Measurements from ENCODE around the gene BBX.
"Not testable (repeated sequence)": the region's sequence is repeated elsewhere in the genome, so short reads cannot be mapped to it uniquely, and the experiment has no call there.

The BBX gene

DNA sequence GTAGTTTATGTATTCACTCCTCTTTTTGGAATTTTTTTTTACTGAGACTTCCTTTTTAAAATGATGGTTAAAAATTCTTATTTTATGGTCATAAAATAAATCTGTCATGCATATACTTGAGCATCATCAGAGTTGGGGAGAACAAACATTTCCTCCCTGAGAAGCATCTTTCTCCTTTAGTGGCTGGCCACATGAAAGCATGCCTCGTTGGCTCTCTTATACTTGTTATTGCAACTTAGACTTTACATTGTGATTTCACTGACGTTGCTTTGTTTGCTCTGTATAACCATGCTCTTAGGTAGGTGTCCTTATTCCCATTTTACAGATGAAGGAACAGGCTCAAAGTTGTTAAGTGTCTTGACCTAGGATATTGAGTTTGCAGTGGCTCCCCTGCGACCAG is 18.1 kb downstream of the BBX start:
- no peak for DNase-seq (ENCODE audit: extremely low read depth in 1 of 2, low read depth in 1 of 2)

DNA sequence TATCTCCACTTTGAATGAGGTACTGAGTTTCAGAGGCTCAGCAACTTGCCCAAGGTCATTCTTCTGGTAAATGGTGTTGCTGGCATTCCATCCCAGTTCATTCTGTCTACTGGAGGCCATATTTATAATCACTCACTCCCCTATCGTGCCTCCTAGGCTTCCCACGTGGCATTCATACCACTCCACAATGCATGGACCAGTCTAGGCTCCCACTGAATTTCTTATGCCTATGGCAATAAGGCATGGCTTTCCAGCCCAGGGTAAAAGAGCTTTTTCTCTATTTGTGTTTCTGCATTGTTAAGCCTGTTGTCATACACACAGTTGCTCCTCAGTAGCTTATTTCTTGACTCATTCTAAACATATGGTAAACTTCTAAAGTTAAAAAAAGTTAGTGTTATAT is 19.9 kb downstream of the BBX start:
- DNase-seq (ENCODE audit: extremely low read depth in 1 of 2, low read depth in 1 of 2): no peak

DNA sequence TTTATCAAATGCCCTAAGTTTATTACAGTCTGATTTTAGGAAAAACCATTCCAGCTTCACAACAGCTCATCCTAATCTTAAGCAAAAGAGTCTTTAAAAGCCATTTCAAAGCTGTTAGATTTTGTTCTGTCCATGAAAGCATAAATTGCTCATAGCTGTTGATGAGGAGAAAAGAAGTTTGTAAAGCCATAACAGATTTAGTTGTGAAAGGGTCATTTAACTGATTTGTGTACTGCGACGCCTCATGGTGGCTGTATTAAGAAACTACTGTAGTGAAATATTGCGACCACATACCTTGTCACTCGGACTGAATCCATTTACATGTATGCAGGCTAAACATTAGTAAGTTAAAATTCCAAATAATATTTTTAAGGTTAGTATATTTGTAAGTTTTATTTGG is 20.9 kb downstream of the BBX start:
- DNase-seq (ENCODE audit: extremely low read depth in 1 of 2, low read depth in 1 of 2): no peak

GRCh38 chr3:107545680-107546120 is 22.9 kb downstream of the BBX start:
- DNase-seq (ENCODE audit: extremely low read depth in 1 of 2, low read depth in 1 of 2): no peak

DNA sequence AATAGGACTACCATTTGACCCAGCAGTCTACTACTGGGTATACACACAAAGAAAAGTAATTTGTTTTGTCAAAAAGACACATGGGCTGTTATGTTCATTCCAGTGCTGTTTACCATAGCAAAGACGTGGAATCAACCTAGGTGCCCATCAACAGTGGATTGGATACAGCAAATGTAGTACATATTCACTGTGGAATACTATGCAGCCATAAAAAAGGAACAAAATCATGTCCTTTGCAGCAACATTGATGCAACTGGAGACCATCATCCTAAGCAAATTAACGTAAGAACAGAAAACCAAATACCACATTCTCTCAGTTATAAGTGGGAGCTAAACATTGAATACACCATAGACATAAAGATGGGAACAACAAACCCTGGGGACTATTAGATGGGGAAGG is 25.8 kb downstream of the BBX start:
- DNase-seq (ENCODE audit: extremely low read depth in 1 of 2, low read depth in 1 of 2): no peak

- no peak for DNase-seq (ENCODE audit: extremely low read depth in 1 of 2, low read depth in 1 of 2)
Observed at GRCh38 chr3:107555359-107555758, 32.6 kb downstream of the BBX start.

DNA sequence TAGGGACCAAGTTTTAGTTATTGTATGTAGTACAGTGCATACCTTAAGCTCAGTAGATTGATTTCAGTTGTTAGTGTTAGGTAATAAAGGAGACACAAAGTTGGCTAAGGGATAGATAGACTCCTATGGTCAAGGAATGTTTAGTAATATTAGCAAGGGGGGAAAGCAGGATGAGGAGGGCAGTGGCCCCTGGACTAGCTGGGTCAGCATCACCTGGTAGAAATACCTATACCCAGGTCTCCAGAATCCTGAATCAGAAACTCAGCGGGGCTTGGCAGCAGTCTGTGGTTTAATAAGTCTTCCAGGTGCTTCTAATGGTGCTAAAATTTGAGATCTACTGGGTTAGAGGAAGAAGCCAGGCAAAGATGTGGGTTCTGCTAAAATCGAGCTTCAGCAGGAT is 35.0 kb downstream of the BBX start:
- no peak for DNase-seq (ENCODE audit: extremely low read depth in 1 of 2, low read depth in 1 of 2)

DNA sequence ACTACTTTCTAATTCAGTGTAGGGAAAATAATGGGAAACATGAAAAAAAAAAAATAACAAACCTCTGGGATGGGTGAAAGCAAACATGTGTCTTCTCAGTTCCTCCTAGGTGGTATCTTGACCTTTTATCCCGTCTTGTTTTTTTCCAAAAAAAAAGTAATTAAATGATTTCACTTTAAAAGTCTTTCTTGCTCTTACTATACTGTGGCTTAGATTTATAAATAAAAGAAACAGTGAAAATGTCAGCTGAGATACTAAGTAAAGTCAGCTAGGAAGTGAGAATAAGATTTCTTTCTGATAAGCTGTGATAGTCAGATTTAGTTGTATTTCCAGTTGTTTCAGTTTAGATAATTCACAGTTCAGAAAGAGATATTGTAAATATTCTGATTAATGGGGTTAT is 37.4 kb downstream of the BBX start:
- no peak for DNase-seq (ENCODE audit: extremely low read depth in 1 of 2, low read depth in 1 of 2)

DNA sequence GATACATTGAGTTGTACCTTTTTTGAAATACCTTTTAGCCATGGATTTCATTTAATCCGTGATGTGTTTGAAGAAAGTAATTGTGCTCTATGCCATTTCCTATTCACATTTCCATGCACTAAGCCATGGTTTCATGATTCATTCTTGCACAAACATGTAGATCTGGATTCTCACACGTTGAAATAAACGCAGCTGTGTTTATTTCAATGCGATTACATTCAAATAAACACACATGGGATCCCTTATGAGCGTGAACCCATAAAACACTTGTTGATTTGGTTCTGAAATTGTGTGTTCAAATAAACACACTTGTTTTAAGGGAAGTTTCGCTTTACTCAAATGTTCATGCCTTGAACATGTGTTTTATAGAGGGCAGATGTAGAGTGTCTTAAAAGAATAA is 39.2 kb downstream of the BBX start:
- DNase-seq (ENCODE audit: extremely low read depth in 1 of 2, low read depth in 1 of 2): no peak

DNA sequence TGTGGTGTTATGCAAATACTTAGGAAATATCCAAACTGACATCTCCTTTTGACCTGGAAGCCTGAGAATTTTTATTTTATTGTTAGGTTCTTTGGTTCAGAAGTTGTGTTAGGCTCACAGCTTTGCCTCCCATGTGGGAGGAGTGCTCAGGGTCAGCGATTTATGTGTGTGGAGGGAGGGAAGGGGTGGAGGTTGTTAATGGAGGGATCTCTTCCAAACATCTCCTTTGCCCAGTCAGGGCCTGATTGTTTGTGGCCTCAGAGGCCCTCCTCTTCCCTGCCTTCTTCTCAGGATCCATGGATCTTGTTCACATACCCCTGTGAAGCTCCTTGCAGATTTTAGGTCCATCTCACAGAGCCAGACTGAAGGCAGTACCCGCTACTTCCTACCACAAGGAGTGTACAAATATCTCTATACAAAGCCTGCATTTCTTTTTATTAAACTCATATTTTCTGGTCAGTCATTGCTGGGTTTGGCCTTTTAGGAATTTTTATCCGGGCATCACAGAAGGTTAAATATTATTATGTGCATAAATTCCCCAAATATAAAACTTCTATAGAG is 40.3 kb downstream of the BBX start:
- DNase-seq (ENCODE audit: extremely low read depth in 1 of 2, low read depth in 1 of 2): no peak

DNA sequence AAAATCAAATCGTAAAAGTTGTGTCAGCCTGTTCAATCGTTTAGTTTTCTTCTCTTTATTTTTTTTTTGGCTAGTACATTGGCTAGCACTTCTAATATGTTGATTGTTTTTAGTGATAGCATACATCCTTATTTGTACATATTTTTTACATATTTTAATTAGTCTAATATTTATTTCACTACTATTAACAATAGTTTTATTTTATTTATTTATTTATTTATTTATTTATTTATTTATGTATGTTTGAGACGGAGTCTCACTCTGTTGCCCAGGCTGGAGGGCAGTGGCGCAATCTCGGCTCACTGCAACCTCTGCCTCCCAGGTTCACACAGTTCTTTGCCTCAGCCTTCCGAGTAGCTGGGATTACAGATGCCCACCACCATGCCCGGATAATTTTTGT is 42.5 kb downstream of the BBX start:
- not testable (repeated sequence) for DNase-seq (ENCODE audit: extremely low read depth in 1 of 2, low read depth in 1 of 2)

DNA sequence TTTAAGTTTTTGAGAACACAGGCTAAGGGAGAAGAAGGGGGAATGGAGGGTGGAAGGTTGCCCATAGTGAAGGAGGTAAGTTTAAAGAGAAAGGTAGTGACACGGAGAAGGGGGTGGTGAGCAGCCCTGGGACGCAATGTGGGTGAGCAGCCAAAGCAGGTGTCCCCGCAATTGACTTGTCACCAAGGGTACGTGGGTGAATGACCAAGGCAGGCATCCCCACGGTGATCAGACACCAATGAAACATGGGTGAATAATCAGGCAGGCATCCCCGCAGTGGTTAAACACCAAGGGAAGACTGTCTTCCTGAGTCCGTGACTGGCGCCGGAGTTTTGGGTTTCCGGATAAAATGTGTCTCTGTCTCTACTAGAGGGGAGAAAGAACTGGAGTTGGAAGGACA is 48.3 kb downstream of the BBX start:
- DNase-seq (ENCODE audit: extremely low read depth in 1 of 2, low read depth in 1 of 2): not testable (repeated sequence)

DNA sequence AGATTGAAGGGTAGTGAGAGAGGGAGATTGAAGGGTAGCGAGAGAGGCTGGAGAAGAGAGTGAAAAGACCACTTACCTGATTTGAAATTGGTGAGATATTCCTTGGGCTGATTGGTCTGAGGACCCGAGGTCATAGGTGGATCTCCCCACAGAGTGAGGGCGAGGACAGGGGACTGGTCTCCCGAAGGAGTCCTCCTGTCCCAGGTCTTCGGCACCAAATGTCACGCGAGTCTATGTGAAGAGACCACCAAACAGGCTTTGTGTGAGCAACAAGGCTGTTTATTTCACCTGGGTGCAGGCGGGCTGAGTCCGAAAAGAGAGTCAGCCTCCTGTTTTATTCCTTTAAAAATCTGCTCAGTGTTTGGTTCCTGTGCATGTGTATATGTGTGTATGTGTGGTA is 48.7 kb downstream of the BBX start:
- not testable (repeated sequence) for DNase-seq (ENCODE audit: extremely low read depth in 1 of 2, low read depth in 1 of 2)

GRCh38 chr3:107574650-107575049 is 51.9 kb downstream of the BBX start:
- DNase-seq (ENCODE audit: extremely low read depth in 1 of 2, low read depth in 1 of 2): no peak

- DNase-seq (ENCODE audit: extremely low read depth in 1 of 2, low read depth in 1 of 2): no peak
Observed at GRCh38 chr3:107578091-107578490, 55.3 kb downstream of the BBX start.

DNA sequence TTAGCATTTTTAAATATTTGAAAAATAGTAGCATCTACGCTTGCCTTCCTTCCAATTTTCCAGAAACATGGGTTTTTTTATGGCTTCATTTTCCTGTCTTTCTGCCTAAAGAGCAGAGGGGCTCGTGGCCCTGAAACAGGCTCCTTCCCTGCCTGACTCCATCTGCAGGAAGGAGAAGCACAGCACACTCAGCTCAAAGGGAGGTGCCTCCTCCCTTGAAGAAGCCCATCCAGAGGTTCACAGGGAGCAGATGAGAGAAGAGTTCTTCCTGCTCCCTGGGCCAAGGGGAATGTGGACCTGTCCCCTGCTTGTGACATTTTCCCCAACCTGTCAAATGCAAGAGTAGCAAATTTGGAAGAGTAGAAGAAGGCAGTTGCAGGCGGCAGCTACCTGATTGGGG is 55.8 kb downstream of the BBX start:
- DNase-seq (ENCODE audit: extremely low read depth in 1 of 2, low read depth in 1 of 2): no peak

DNA sequence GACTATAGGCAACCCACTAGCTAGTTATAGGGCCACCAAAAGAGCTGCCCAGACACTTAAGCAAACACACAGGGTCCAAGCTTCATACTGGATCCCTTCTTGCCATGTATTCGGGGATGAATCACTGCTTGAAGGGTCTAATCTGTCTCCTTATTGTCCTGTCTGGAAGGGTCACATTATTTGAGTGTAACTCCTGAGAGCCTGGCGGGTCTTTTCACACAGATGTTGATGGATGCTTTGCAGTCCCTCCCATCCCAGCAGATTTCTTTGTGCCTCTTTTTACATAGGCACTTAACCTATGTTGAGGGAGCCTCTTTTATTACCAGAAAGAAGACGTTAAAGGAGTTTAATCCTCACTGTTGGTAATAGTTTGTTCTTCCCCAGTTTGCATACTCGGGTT is 56.6 kb downstream of the BBX start:
- DNase-seq (ENCODE audit: extremely low read depth in 1 of 2, low read depth in 1 of 2): no peak

GRCh38 chr3:107581230-107581629 is 58.5 kb downstream of the BBX start:
- DNase-seq (ENCODE audit: extremely low read depth in 1 of 2, low read depth in 1 of 2): no peak

- DNase-seq (ENCODE audit: extremely low read depth in 1 of 2, low read depth in 1 of 2): no peak
Observed at GRCh38 chr3:107588217-107588616, 65.5 kb downstream of the BBX start.

DNA sequence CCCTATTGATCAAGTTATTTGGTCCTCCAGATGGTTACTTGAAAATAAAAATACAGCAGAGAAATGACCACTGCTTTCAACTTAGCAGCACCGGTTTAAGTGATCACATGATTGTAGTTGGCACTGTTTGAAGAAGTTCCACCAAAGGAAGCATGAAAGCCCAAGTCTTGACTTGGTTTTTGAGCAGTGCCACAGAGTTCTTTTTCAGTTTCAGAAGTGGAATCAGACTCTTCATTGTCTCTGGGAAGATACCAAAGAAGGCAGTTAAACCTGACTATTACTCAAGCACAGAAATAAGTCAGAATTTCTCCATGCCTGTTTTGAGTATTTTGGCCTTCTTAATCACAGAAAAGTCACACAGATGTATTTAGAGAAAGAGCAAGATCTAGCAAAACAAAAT is 66.7 kb downstream of the BBX start:
- DNase-seq (ENCODE audit: extremely low read depth in 1 of 2, low read depth in 1 of 2): no peak

DNA sequence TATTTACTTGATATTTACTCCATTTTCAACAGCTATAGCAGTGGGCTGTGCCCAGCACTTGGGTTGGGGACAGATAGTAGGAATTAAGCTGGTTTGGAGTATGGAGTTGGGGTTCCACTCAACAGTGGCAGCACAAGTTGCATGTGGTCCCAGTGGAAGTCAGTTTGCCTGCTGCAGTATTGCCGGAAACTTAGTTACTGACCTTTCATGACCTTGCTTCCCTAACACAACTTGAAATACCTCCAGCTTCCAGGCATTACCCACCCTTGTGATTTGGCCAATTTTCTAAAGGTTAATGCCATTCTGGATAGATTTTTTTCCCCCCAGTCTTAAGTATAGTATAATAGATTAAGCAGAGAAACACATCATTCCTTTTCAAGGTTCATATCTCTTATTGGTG is 68.0 kb downstream of the BBX start:
- DNase-seq (ENCODE audit: extremely low read depth in 1 of 2, low read depth in 1 of 2): no peak

DNA sequence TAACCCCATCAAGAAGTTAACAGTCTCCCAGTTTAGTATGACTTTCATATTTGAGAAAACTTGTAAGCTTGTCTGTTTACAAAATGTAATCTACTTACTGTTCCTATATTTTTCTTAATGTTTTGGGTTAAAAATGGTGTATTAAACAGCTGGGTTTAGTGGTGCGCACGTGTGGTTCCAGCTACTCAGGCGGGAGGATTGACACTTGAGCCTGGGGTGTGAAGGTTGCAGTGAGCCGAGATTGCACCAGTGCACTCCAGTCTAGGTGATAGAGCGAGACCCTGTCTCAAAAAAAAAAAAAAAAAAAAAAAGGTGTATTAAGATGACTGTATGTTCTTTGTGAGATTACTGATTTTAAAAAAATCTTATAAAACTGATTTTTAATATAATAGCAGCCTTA is 69.3 kb downstream of the BBX start:
- DNase-seq (ENCODE audit: extremely low read depth in 1 of 2, low read depth in 1 of 2): no peak

GRCh38 chr3:107594870-107595269 is 72.1 kb downstream of the BBX start:
- DNase-seq (ENCODE audit: extremely low read depth in 1 of 2, low read depth in 1 of 2): no peak

GRCh38 chr3:107596639-107597038 is 73.9 kb downstream of the BBX start:
- DNase-seq (ENCODE audit: extremely low read depth in 1 of 2, low read depth in 1 of 2): no peak
